Naive thymus-derived CD4-positive, alpha-beta T cell (primary cell): ENCODE data around the gene OLIG3. TPM values are rescaled to one million over a fixed set of nuclear protein-coding genes. Genes with fewer than 3 reads are reported as not detected.

ENCODE experiments used
- ATAC-seq: fragments of 150-1000 bp; cut with Tn5 transposase; 2 replicates; pipeline ENCODE4 v1.10.0; 2021; ENCODE audit warnings: mild to moderate bottlenecking, moderate library complexity
- CTCF ChIA-PET: fragments of 350-600 bp; sonication (Branson Sonifier 250); formaldehyde crosslinking; loops from one replicate; lab custom pipeline; 2021; ENCODE audit warnings: antibody characterized with exemption; lab: Charles Lee
- POLR2A ChIA-PET: fragments of 350-600 bp; sonication (Branson Sonifier 250); formaldehyde crosslinking; loops from one replicate; lab custom pipeline; 2021; ENCODE audit warnings: antibody characterized with exemption, inconsistent platforms; lab: Charles Lee
- DNase-seq, 9 donors: peaks; one replicate each; pipeline versions ENCODE4 v3.0.0 to v3.0.0-alpha.2; 2020 to 2022; ENCODE audit warnings: mixed read lengths in 1 of 9
- H3K27ac ChIP-seq: one replicate; pipeline ENCODE4 v1.7.0; 2013; ENCODE audit warnings: mild to moderate bottlenecking, low read depth, low read length, moderate library complexity
- H3K27me3 ChIP-seq, 2 donors: one replicate each; pipeline ENCODE4 v1.7.0; 2013; ENCODE audit warnings: low read length in 2 of 2, mild to moderate bottlenecking in 2 of 2, moderate library complexity in 2 of 2; ENCODE audit not compliant: control insufficient read depth in 2 of 2, insufficient read depth in 2 of 2
- H3K36me3 ChIP-seq, 3 experiments: 1 replicate in 2 of 3; 2 replicates in 1 of 3; pipeline ENCODE4 v1.7.0; 2013; ENCODE audit warnings: low read length in 3 of 3, mild to moderate bottlenecking in 3 of 3, moderate library complexity in 1 of 3; ENCODE audit not compliant: insufficient read depth in 3 of 3, control insufficient read depth in 2 of 3
- H3K4me1 ChIP-seq, 2 donors: one replicate each; pipeline ENCODE4 v1.7.0; 2013; ENCODE audit warnings: low read length in 2 of 2, mild to moderate bottlenecking in 2 of 2, moderate library complexity in 1 of 2; ENCODE audit not compliant: control insufficient read depth in 2 of 2, insufficient read depth in 2 of 2
- H3K4me3 ChIP-seq: 2 replicates; pipeline ENCODE4 v1.7.0; 2013; ENCODE audit warnings: mild to moderate bottlenecking, low read length
- H3K9me3 ChIP-seq, 3 experiments: 1 replicate in 2 of 3; 2 replicates in 1 of 3; pipeline ENCODE4 v1.7.0; 2013; ENCODE audit warnings: low read length in 3 of 3; ENCODE audit not compliant: control insufficient read depth in 2 of 3
- H3K27ac Mint-ChIP-seq, 9 donors: one replicate each; pipeline ENCODE4 v1.8.0; 2020 to 2022; ENCODE audit warnings: mixed read lengths in 9 of 9, mild to moderate bottlenecking in 8 of 9, moderate library complexity in 5 of 9, inconsistent platforms in 2 of 9
- H3K27me3 Mint-ChIP-seq, 5 donors: one replicate each; pipeline ENCODE4 v1.8.0; 2021 to 2022; ENCODE audit warnings: mixed read lengths in 5 of 5, mild to moderate bottlenecking in 1 of 5
- H3K36me3 Mint-ChIP-seq, 5 donors: one replicate each; pipeline ENCODE4 v1.8.0; 2020 to 2022; ENCODE audit warnings: mixed read lengths in 5 of 5, mild to moderate bottlenecking in 3 of 5, inconsistent platforms in 1 of 5
- H3K4me1 Mint-ChIP-seq, 7 donors: one replicate each; pipeline ENCODE4 v1.8.0; 2020 to 2022; ENCODE audit warnings: mixed read lengths in 7 of 7, mild to moderate bottlenecking in 3 of 7, inconsistent platforms in 1 of 7
- H3K4me3 Mint-ChIP-seq, 10 donors: one replicate each; pipeline ENCODE4 v1.8.0; 2020 to 2022; ENCODE audit warnings: mild to moderate bottlenecking in 10 of 10, mixed read lengths in 10 of 10, moderate library complexity in 6 of 10, inconsistent platforms in 2 of 10
- H3K9me3 Mint-ChIP-seq, 11 donors: one replicate each; pipeline ENCODE4 v1.8.0; 2020 to 2022; ENCODE audit warnings: mixed read lengths in 11 of 11, mild to moderate bottlenecking in 4 of 11, inconsistent platforms in 1 of 11, moderate library complexity in 1 of 11
- intact Hi-C, 2 donors: fragments of 100-400 bp; cut with micrococcal nuclease; formaldehyde crosslinking; loops; one replicate each; pipeline ENCODE4 v1.15.1; 2023
- polyA plus RNA-seq, 2 donors: library from polyadenylated mRNA; unstranded; fragments of 300-500 nt; fragmentation: Illumina TruSeq; gene quantifications; one replicate each; pipeline ENCODE4 v1.2.3, GENCODE V29; 2021
- total RNA-seq, 6 experiments: library from RNA in 5 of 6; stranded (reverse) in 5 of 6; gene quantifications; 1 replicate in 5 of 6; 2 replicates in 1 of 6; pipeline ENCODE4 v1.2.3 and lab custom pipeline; 2021 to 2026

OLIG3 gene
- total and polyA plus RNA-seq, 7 experiments from 2014 or later = not detected

- CTCF ChIA-PET = interaction anchor here (1.2 to 1.9 kb wide), 2 partner anchors 11 to 97 kb away, joined by 5 to 7 read pairs; no protein-coding TSS in a partner anchor
- Mint-ChIP-seq H3K4me3 (peak overlapping the region; percentile 47 to 81 (median 72)), H3K27ac (peak overlapping the region in 2 of 9 donors; percentile 46 to 83), H3K4me1 (peaks cover 27 to 85% (median 53%) of the 10 kb centered on the region in 7 donors), H3K27me3 (peaks cover 83 to 97% (median 85%) of the 10 kb centered on the region in 5 donors), H3K36me3 (peaks cover 0 to 17% (median 0%) of the 10 kb centered on the region in 5 donors), H3K9me3 (peaks cover 0 to 30% (median 5%) of the 10 kb centered on the region in 11 donors)
- no peaks in the 10 kb centered on the region for H3K9me3 ChIP-seq
- no peaks in the 10 kb centered on the region for H3K36me3 ChIP-seq
- intact Hi-C loops = loop anchor here (2.0 to 10.0 kb wide), 2 partner anchors 65 to 219 kb away; no protein-coding TSS in a partner anchor
- peak overlapping the region; percentile 3 for H3K4me3 ChIP-seq
- DNase-seq = peak in 4 of 9 donors; percentile 17 to 43 (median 30)
- peak; percentile 19 for ATAC-seq
- no peak overlapping the region for H3K27ac ChIP-seq
- POLR2A ChIA-PET = interaction anchor here (0.9 kb wide), 1 partner anchor 66 kb away, joined by 3 read pairs; no protein-coding TSS in a partner anchor
- peaks cover 57 to 79% of the 10 kb centered on the region in 2 donors for H3K27me3 ChIP-seq
- H3K4me1 ChIP-seq = peaks cover 40 to 50% of the 10 kb centered on the region in 2 donors
Observed at GRCh38 chr6:137493218-137494038, 766 bp downstream of the OLIG3 start.

DNA sequence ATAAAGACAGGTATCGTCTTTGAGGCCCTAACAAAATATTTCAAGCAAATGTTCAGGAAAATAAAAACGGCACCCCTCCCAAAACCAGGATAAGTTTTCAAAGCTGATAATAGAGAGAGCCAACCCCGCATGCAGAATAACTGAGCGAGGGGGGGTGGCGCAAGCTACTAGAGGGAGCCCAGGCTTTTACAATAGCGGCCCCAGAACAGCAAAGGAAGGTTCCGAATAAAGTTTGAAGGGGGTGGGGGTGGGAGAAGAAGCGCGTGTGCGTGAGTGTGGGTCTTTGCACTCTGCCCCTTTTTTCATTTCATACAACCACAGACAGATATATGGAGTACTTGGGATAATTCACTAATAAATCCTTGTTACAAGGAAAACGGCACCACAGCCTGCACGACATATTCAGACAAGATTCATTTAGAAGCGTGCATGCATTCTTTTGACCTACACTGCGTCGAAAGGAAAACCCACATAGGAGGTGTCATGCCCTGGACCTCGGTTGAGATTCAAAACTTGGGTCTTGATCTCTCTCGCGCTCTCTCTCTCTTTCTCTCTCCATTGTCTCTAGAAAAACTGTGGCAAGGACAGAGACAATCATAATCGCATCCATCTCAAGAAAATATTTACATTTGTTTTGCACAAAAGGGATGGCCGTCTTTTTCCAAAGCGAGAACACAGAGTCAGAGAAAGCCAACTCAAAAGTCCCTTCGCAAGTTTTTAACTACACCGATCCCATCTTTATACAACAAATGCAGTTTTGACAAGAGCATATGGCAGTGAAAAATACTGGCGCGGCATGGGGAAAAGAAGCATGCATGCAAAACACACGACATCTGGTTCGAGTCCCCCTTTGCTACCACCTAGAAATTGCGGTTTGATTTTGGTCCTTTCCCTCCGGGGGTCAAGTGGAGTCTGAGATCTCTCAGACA is 1.6 kb downstream of the OLIG3 start:
- DNase-seq = no peak
- peaks cover 40 to 58% of the 10 kb centered on the region in 2 donors for H3K4me1 ChIP-seq
- no peaks in the 10 kb centered on the region for H3K9me3 ChIP-seq
- H3K27me3 ChIP-seq = peaks cover 60 to 80% of the 10 kb centered on the region in 2 donors
- intact Hi-C loops = loop anchor here in 1 of 2 donors (10.0 kb wide), 1 partner anchor 218 kb away; no protein-coding TSS in a partner anchor
- Mint-ChIP-seq H3K27me3 (peaks cover 81 to 97% (median 85%) of the 10 kb centered on the region in 5 donors), H3K27ac (peak overlapping the region in 1 of 9 donors; percentile 67), H3K36me3 (peaks cover 0 to 17% (median 0%) of the 10 kb centered on the region in 5 donors), H3K9me3 (peaks cover 0 to 30% (median 5%) of the 10 kb centered on the region in 11 donors), H3K4me3 (peak overlapping the region; percentile 15 to 81 (median 61)), H3K4me1 (peaks cover 27 to 81% (median 50%) of the 10 kb centered on the region in 7 donors)
- no peak overlapping the region for H3K4me3 ChIP-seq
- ChIA-PET CTCF (interaction anchor here (0.8 to 1.9 kb wide), 3 partner anchors 9 to 98 kb away, joined by 3 to 7 read pairs (median 4); no protein-coding TSS in a partner anchor), POLR2A (interaction anchor here (0.6 to 1.6 kb wide), 2 partner anchors 9 to 95 kb away, joined by 3 to 4 read pairs; no protein-coding TSS in a partner anchor)
- no peak overlapping the region for H3K27ac ChIP-seq
- no peaks in the 10 kb centered on the region for H3K36me3 ChIP-seq
- ATAC-seq = no peak

DNA sequence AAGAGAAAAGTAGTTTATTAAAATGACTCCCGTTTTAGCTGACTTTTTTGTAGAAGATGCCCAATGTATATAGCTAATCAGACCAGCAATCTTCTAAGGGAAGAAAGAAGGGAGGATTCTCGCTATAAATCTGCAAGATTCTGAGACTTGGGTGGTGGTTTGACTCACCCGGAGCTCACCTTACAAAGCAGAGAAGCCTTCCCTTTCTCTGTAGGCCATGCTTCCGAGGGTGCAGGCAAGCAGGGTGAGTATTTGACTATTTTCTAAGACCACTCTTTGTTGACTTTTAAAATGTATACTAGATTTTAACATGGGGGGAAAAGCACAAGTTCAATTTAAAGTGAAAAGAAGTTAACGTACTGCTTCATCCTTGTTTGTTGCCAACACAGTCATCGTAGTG is 2.7 kb downstream of the OLIG3 start:
- POLR2A ChIA-PET = interaction anchor here (0.7 to 1.6 kb wide), 2 partner anchors 14 to 96 kb away, joined by 3 to 4 read pairs; no protein-coding TSS in a partner anchor
- Histone ChIP-seq H3K4me1 (peaks cover 34 to 52% of the 10 kb centered on the region in 2 donors), H3K27ac (no peak overlapping the region), H3K9me3 (no peaks in the 10 kb centered on the region), H3K36me3 (no peaks in the 10 kb centered on the region), H3K4me3 (no peak overlapping the region), H3K27me3 (peaks cover 62 to 73% of the 10 kb centered on the region in 2 donors)
- peaks cover 0 to 17% (median 3%) of the 10 kb centered on the region in 5 donors for H3K36me3 Mint-ChIP-seq
- peaks cover 0 to 30% (median 5%) of the 10 kb centered on the region in 11 donors for H3K9me3 Mint-ChIP-seq
- intact Hi-C loops = loop anchor here in 1 of 2 donors (10.0 kb wide), 1 partner anchor 217 kb away; no protein-coding TSS in a partner anchor
- CTCF ChIA-PET = interaction anchor here (0.8 to 1.4 kb wide), 3 partner anchors 10 to 98 kb away, joined by 3 to 4 read pairs (median 3); no protein-coding TSS in a partner anchor
- peaks cover 85 to 97% (median 91%) of the 10 kb centered on the region in 5 donors for H3K27me3 Mint-ChIP-seq
- H3K27ac Mint-ChIP-seq = peak overlapping the region in 1 of 9 donors; percentile 9
- peaks cover 25 to 79% (median 49%) of the 10 kb centered on the region in 7 donors for H3K4me1 Mint-ChIP-seq
- DNase-seq (no peak), ATAC-seq (no peak)
- peak overlapping the region in 3 of 10 donors; percentile 6 to 81 (median 26) for H3K4me3 Mint-ChIP-seq

GRCh38 chr6:137490961-137491360 is 3.2 kb downstream of the OLIG3 start:
- H3K4me3 Mint-ChIP-seq = peak overlapping the region in 1 of 10 donors; percentile 6
- peaks cover 85 to 97% (median 91%) of the 10 kb centered on the region in 5 donors for H3K27me3 Mint-ChIP-seq
- DNase-seq (no peak), ATAC-seq (no peak)
- Histone ChIP-seq H3K36me3 (no peaks in the 10 kb centered on the region), H3K9me3 (no peaks in the 10 kb centered on the region), H3K4me1 (peaks cover 31 to 48% of the 10 kb centered on the region in 2 donors), H3K4me3 (no peak overlapping the region), H3K27ac (no peak overlapping the region), H3K27me3 (peaks cover 57 to 69% of the 10 kb centered on the region in 2 donors)
- ChIA-PET CTCF (interaction anchor here (0.8 to 1.4 kb wide), 3 partner anchors 11 to 97 kb away, joined by 3 read pairs; no protein-coding TSS in a partner anchor), POLR2A (interaction anchor here (0.7 to 1.6 kb wide), 2 partner anchors 14 to 97 kb away, joined by 3 to 4 read pairs; no protein-coding TSS in a partner anchor)
- H3K9me3 Mint-ChIP-seq = peaks cover 0 to 30% (median 5%) of the 10 kb centered on the region in 11 donors
- peaks cover 20 to 73% (median 43%) of the 10 kb centered on the region in 7 donors for H3K4me1 Mint-ChIP-seq
- peaks cover 0 to 17% (median 3%) of the 10 kb centered on the region in 5 donors for H3K36me3 Mint-ChIP-seq
- intact Hi-C loops = loop anchor here in 1 of 2 donors (1.0 to 10.0 kb wide), 2 partner anchors 8 to 216 kb away; no protein-coding TSS in a partner anchor
- peak overlapping the region in 1 of 9 donors; percentile 29 for H3K27ac Mint-ChIP-seq

GRCh38 chr6:137490006-137490905 is 3.9 kb downstream of the OLIG3 start:
- peak overlapping the region in 9 of 10 donors; percentile 5 to 75 (median 45) for H3K4me3 Mint-ChIP-seq
- ChIA-PET CTCF (interaction anchor here (0.8 to 1.0 kb wide), 3 partner anchors 10 to 148 kb away, joined by 3 read pairs; no protein-coding TSS in a partner anchor), POLR2A (interaction anchor here (1.6 kb wide), 1 partner anchor 98 kb away, joined by 4 read pairs; no protein-coding TSS in a partner anchor)
- peaks cover 26 to 48% of the 10 kb centered on the region in 2 donors for H3K4me1 ChIP-seq
- H3K27me3 ChIP-seq = peaks cover 58 to 68% of the 10 kb centered on the region in 2 donors
- peaks cover 0 to 17% (median 3%) of the 10 kb centered on the region in 5 donors for H3K36me3 Mint-ChIP-seq
- H3K4me3 ChIP-seq = no peak overlapping the region
- peak overlapping the region in 1 of 9 donors; percentile 6 for H3K27ac Mint-ChIP-seq
- intact Hi-C loops = loop anchor here in 1 of 2 donors (1.0 to 10.0 kb wide), 2 partner anchors 9 to 215 kb away; no protein-coding TSS in a partner anchor
- H3K27me3 Mint-ChIP-seq = peaks cover 85 to 96% (median 91%) of the 10 kb centered on the region in 5 donors
- no peak overlapping the region for H3K27ac ChIP-seq
- ATAC-seq = no peak
- H3K9me3 Mint-ChIP-seq = peaks cover 0 to 30% (median 6%) of the 10 kb centered on the region in 11 donors
- no peak for DNase-seq
- no peaks in the 10 kb centered on the region for H3K36me3 ChIP-seq
- no peaks in the 10 kb centered on the region for H3K9me3 ChIP-seq
- H3K4me1 Mint-ChIP-seq = peaks cover 15 to 66% (median 42%) of the 10 kb centered on the region in 7 donors
